SH-SY5Y (cell line): ENCODE results near the gene GPR55.

ENCODE experiments used
- GATA2 ChIP-seq: IDR thresholded peaks from 2 replicates; pipeline ENCODE4 v1.6.1; 2011; ENCODE audit warnings: mild to moderate bottlenecking, low read depth, low read length
- GATA3 ChIP-seq: IDR thresholded peaks from 2 replicates; pipeline ENCODE4 v1.6.1; 2011; ENCODE audit warnings: low read depth, mild to moderate bottlenecking, low read length, moderate library complexity

- TF ChIP-seq GATA2 = no peak
- no peak for TF ChIP-seq GATA3
Observed at GRCh38 chr2:230927711-230928341, 2.8 kb upstream of the GPR55 start.
